SU-DHL-6 (cell line): ENCODE results near the gene ANO6.

Source experiments
- EZH2phosphoT487 ChIP-seq: fragments of 200-600 bp; sonication (generic), shearing (Covaris generic); conservative IDR thresholded peaks from 2 replicates; pipeline ENCODE4 v1.6.1; 2018; ENCODE audit warnings: mild to moderate bottlenecking, antibody characterized with exemption, low read length, moderate library complexity, mixed read lengths
- TF ChIP-seq, protein P1 (sequence below): fragments of 200-600 bp; sonication (generic); IDR thresholded peaks from one replicate; pipeline ENCODE4 v1.5.1; 2017; ENCODE audit warnings: antibody characterized with exemption, mild to moderate bottlenecking, low read length, moderate library complexity; ENCODE audit not compliant: insufficient read depth, poor library complexity, severe bottlenecking

DNA sequence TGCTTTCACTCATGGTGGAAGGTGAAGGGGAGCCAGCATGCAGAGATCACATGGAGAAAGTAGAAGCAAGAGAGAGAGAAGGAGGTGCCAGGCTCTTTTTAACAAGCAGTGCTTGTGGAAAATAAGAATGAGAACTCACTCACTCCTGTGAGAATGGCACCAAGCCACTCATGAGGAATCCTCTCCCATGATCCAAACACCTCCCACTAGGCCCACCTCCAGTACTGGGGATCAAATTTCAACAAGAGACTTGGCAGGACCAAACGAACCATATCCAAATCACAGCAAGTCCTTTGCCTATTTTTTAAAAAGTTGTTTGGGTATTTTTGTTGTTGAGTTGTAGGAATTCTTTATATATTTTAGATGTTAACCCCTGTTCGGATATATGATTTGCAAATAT lies 267.7 kb downstream of the ANO6 start:
- TF ChIP-seq, protein P1, sequence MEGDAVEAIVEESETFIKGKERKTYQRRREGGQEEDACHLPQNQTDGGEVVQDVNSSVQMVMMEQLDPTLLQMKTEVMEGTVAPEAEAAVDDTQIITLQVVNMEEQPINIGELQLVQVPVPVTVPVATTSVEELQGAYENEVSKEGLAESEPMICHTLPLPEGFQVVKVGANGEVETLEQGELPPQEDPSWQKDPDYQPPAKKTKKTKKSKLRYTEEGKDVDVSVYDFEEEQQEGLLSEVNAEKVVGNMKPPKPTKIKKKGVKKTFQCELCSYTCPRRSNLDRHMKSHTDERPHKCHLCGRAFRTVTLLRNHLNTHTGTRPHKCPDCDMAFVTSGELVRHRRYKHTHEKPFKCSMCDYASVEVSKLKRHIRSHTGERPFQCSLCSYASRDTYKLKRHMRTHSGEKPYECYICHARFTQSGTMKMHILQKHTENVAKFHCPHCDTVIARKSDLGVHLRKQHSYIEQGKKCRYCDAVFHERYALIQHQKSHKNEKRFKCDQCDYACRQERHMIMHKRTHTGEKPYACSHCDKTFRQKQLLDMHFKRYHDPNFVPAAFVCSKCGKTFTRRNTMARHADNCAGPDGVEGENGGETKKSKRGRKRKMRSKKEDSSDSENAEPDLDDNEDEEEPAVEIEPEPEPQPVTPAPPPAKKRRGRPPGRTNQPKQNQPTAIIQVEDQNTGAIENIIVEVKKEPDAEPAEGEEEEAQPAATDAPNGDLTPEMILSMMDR = no peak
- TF ChIP-seq EZH2phosphoT487 = no peak
